Esophagus muscularis mucosa (tissue), 3 donors: ENCODE measurements around the gene HNF1A.

Experiments
- CTCF ChIP-seq, 3 experiments: fragments of 200-600 bp in 2 of 3; fragments of 450-650 bp in 1 of 3; sonication (generic) in 2 of 3; IDR thresholded peaks; one replicate each; pipeline ENCODE4 v1.5.1; 2017 to 2019; ENCODE audit warnings: antibody characterized with exemption in 3 of 3, mild to moderate bottlenecking in 2 of 3, moderate library complexity in 1 of 3
- POLR2A ChIP-seq: fragments of 450-650 bp; IDR thresholded peaks from one replicate; pipeline ENCODE4 v1.6.1; 2017; ENCODE audit warnings: antibody characterized with exemption, moderate library complexity, mild to moderate bottlenecking, low read depth

- TF ChIP-seq CTCF (IDR thresholded peaks at IDR 0.05), result no peak
- TF ChIP-seq POLR2A, result no peak
Observed at GRCh38 chr12:120941412-120941811, 36.9 kb upstream of the HNF1A start.
